ENCODE results near the gene OGFOD1. TPM values are rescaled to one million over a fixed set of nuclear protein-coding genes. Genes with fewer than 3 reads are reported as not detected.

Gene OGFOD1
- total and polyA plus RNA-seq, 2 of the 13 experiments (the other 11 are each of a cell fraction or from before 2014, with no cell fraction given), result 35.2 to 81.3 TPM

DNA sequence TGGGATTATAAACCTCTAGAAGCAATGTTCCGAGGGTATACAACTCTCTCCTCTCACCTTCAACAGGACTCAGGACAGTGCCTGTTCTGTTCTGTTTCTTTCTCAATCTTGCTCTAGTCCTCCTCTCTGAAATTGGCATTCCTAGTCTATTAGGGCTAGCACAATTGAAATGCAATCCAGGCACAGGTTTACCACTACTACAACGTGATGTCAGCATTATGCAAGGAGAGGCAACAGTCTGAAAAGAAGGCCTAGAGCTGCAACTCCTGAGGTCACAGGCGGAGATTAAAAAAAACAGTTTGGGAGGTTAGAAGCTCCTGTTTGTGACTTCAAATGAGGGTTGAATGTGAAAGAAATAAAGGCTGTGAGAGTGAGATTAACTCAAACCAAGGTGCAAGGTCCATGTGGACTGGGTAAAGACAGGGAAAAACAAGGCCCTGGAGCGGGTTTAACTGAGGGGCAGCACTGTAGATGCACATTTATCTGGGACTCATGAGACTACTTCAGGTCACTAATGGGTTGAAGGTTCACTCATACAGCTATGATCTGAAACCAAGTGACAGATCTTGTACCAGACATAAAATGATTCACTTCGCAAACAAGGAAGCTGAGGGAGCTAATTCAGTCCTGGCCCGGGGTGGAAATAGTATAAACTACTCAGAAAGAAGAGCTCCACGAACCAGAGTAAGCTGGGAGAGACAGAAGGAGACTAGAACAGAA lies 42.8 kb upstream of the OGFOD1 start (continued):
- TF ChIP-seq, protein P1, sequence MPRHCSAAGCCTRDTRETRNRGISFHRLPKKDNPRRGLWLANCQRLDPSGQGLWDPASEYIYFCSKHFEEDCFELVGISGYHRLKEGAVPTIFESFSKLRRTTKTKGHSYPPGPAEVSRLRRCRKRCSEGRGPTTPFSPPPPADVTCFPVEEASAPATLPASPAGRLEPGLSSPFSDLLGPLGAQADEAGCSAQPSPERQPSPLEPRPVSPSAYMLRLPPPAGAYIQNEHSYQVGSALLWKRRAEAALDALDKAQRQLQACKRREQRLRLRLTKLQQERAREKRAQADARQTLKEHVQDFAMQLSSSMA (CRISPR knock-in tag; IDR thresholded peaks at IDR 0.05), result no peak
- TF ChIP-seq ZNF674 (CRISPR knock-in tag; IDR thresholded peaks at IDR 0.05; ENCODE audit: low read depth) (no peak), LCORL (IDR thresholded peaks at IDR 0.05) (no peak), LCORL (CRISPR knock-in tag; IDR thresholded peaks at IDR 0.05) (peak; percentile 33; the same call in 1 of the 2 replicates), PAX8 (CRISPR knock-in tag; IDR thresholded peaks at IDR 0.05; ENCODE audit: borderline replicate concordance) (no peak), ZNF670 (CRISPR knock-in tag; IDR thresholded peaks at IDR 0.05; ENCODE audit: borderline replicate concordance) (no peak), ZNF724P (CRISPR knock-in tag; IDR thresholded peaks at IDR 0.05; ENCODE audit: borderline replicate concordance) (no peak), KAT8 (CRISPR knock-in tag; IDR thresholded peaks at IDR 0.05) (no peak), NFRKB (IDR thresholded peaks at IDR 0.05) (no peak), ZNF772 (CRISPR knock-in tag; IDR thresholded peaks at IDR 0.05) (no peak), ZNF460 (CRISPR knock-in tag; IDR thresholded peaks at IDR 0.05; ENCODE audit: borderline replicate concordance) (no peak), TMF1 (CRISPR knock-in tag; IDR thresholded peaks at IDR 0.05; ENCODE audit: low read depth) (no peak), ZNF629 (CRISPR knock-in tag; conservative IDR thresholded peaks at IDR 0.05) (peak; percentile 48), MXI1 (IDR thresholded peaks at IDR 0.05; ENCODE audit: borderline replicate concordance, low read depth, low read length) (peak; percentile 21; the same call in 1 of the 3 replicates), NKX3-1 (CRISPR knock-in tag; IDR thresholded peaks at IDR 0.05) (no peak), NFKB2 (CRISPR knock-in tag; IDR thresholded peaks at IDR 0.05; ENCODE audit: borderline replicate concordance) (no peak)
- TF ChIP-seq, protein P2, sequence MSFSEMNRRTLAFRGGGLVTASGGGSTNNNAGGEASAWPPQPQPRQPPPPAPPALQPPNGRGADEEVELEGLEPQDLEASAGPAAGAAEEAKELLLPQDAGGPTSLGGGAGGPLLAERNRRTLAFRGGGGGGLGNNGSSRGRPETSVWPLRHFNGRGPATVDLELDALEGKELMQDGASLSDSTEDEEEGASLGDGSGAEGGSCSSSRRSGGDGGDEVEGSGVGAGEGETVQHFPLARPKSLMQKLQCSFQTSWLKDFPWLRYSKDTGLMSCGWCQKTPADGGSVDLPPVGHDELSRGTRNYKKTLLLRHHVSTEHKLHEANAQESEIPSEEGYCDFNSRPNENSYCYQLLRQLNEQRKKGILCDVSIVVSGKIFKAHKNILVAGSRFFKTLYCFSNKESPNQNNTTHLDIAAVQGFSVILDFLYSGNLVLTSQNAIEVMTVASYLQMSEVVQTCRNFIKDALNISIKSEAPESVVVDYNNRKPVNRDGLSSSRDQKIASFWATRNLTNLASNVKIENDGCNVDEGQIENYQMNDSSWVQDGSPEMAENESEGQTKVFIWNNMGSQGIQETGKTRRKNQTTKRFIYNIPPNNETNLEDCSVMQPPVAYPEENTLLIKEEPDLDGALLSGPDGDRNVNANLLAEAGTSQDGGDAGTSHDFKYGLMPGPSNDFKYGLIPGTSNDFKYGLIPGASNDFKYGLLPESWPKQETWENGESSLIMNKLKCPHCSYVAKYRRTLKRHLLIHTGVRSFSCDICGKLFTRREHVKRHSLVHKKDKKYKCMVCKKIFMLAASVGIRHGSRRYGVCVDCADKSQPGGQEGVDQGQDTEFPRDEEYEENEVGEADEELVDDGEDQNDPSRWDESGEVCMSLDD (CRISPR knock-in tag; IDR thresholded peaks at IDR 0.05; ENCODE audit: borderline replicate concordance), result no peak
- TF ChIP-seq, protein P3, sequence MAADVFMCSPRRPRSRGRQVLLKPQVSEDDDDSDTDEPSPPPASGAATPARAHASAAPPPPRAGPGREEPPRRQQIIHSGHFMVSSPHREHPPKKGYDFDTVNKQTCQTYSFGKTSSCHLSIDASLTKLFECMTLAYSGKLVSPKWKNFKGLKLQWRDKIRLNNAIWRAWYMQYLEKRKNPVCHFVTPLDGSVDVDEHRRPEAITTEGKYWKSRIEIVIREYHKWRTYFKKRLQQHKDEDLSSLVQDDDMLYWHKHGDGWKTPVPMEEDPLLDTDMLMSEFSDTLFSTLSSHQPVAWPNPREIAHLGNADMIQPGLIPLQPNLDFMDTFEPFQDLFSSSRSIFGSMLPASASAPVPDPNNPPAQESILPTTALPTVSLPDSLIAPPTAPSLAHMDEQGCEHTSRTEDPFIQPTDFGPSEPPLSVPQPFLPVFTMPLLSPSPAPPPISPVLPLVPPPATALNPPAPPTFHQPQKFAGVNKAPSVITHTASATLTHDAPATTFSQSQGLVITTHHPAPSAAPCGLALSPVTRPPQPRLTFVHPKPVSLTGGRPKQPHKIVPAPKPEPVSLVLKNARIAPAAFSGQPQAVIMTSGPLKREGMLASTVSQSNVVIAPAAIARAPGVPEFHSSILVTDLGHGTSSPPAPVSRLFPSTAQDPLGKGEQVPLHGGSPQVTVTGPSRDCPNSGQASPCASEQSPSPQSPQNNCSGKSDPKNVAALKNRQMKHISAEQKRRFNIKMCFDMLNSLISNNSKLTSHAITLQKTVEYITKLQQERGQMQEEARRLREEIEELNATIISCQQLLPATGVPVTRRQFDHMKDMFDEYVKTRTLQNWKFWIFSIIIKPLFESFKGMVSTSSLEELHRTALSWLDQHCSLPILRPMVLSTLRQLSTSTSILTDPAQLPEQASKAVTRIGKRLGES (CRISPR knock-in tag; IDR thresholded peaks at IDR 0.05; ENCODE audit: borderline replicate concordance), result no peak
- TF ChIP-seq, protein P4, sequence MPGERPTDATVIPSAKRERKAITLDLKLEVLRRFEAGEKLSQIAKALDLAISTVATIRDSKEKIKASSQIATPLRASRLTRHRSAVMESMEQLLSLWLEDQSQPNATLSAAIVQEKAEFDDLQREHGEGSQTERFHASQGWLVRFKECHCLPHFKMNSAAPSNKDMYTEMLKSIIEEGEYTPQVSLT (CRISPR knock-in tag; IDR thresholded peaks at IDR 0.05; ENCODE audit: borderline replicate concordance, low read depth), result no peak
- TF ChIP-seq, protein P5, sequence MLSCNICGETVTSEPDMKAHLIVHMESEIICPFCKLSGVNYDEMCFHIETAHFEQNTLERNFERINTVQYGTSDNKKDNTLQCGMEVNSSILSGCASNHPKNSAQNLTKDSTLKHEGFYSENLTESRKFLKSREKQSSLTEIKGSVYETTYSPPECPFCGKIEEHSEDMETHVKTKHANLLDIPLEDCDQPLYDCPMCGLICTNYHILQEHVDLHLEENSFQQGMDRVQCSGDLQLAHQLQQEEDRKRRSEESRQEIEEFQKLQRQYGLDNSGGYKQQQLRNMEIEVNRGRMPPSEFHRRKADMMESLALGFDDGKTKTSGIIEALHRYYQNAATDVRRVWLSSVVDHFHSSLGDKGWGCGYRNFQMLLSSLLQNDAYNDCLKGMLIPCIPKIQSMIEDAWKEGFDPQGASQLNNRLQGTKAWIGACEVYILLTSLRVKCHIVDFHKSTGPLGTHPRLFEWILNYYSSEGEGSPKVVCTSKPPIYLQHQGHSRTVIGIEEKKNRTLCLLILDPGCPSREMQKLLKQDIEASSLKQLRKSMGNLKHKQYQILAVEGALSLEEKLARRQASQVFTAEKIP (CRISPR knock-in tag; IDR thresholded peaks at IDR 0.05; ENCODE audit: borderline replicate concordance), result no peak
- TF ChIP-seq, protein P6, sequence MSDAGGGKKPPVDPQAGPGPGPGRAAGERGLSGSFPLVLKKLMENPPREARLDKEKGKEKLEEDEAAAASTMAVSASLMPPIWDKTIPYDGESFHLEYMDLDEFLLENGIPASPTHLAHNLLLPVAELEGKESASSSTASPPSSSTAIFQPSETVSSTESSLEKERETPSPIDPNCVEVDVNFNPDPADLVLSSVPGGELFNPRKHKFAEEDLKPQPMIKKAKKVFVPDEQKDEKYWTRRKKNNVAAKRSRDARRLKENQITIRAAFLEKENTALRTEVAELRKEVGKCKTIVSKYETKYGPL (CRISPR knock-in tag; IDR thresholded peaks at IDR 0.05), result no peak

Data from HepG2 (cell line).